GDM1 (cell line): Measurements from ENCODE around the gene TBCCD1.

Experiments
- DNase-seq: peaks from one replicate; lab custom pipeline; 2025; lab: John Stamatoyannopoulos, UW

The TBCCD1 gene

GRCh38 chr3:186567072-186567921 is at the start of gene TBCCD1:
TBCCD1 (minus strand) TSS chr3:186567339; CDS start chr3:186564329, 3,010 bp downstream.
- DNase-seq, result peak; percentile 90

- DNase-seq, result no peak
Observed at GRCh38 chr3:186616299-186616617, 49.1 kb upstream of the TBCCD1 start.

GRCh38 chr3:186614597-186615483 is 47.7 kb upstream of the TBCCD1 start:
- peak; percentile 38 for DNase-seq

GRCh38 chr3:186614266-186614596 is 47.1 kb upstream of the TBCCD1 start:
- no peak for DNase-seq

- DNase-seq, result no peak
Observed at GRCh38 chr3:186613637-186614265, 46.6 kb upstream of the TBCCD1 start.

GRCh38 chr3:186612721-186613636 is 45.8 kb upstream of the TBCCD1 start, which contains the start of gene AHSG:
AHSG (plus strand) TSS chr3:186613060; CDS start chr3:186613142, 82 bp downstream.
- no peak for DNase-seq

- no peak for DNase-seq
Observed at GRCh38 chr3:186612065-186612464, 44.9 kb upstream of the TBCCD1 start.

- DNase-seq, result no peak
Observed at GRCh38 chr3:186609247-186609868, 42.2 kb upstream of the TBCCD1 start.

GRCh38 chr3:186608624-186609215 is 41.6 kb upstream of the TBCCD1 start:
- no peak for DNase-seq

GRCh38 chr3:186605561-186606545 is 38.7 kb upstream of the TBCCD1 start:
- no peak for DNase-seq

- no peak for DNase-seq
Observed at GRCh38 chr3:186605078-186605477, 37.9 kb upstream of the TBCCD1 start.

- DNase-seq, result no peak
Observed at GRCh38 chr3:186603159-186603558, 36.0 kb upstream of the TBCCD1 start.

- no peak for DNase-seq
Observed at GRCh38 chr3:186600896-186601295, 33.8 kb upstream of the TBCCD1 start.

- DNase-seq, result no peak
Observed at GRCh38 chr3:186599785-186600166, 32.6 kb upstream of the TBCCD1 start.

GRCh38 chr3:186599142-186599784 is 32.1 kb upstream of the TBCCD1 start:
- DNase-seq, result no peak

- no peak for DNase-seq
Observed at GRCh38 chr3:186598794-186599141, 31.6 kb upstream of the TBCCD1 start.

- DNase-seq, result no peak
Observed at GRCh38 chr3:186598108-186598784, 31.1 kb upstream of the TBCCD1 start.

GRCh38 chr3:186596568-186597287 is 29.6 kb upstream of the TBCCD1 start:
- DNase-seq, result no peak
